H9 (cell line): ENCODE measurements around the gene ZNF638. TPM values are rescaled to one million over a fixed set of nuclear protein-coding genes. Genes with fewer than 3 reads are reported as not detected.

ENCODE experiments used
- DNase-seq: peaks from one replicate; pipeline ENCODE4 v3.0.0-alpha.2; 2017
- H2AFZ ChIP-seq: one replicate; pipeline ENCODE4 v1.6.1; 2013; ENCODE audit warnings: mild to moderate bottlenecking, low read length, control low read depth, moderate library complexity
- H2AK5ac ChIP-seq: 2 replicates; pipeline ENCODE4 v1.6.1; 2013; ENCODE audit warnings: low read length, control low read depth, mixed read lengths; ENCODE audit not compliant: insufficient read length
- H2BK120ac ChIP-seq: one replicate; pipeline ENCODE4 v1.6.1; 2013; ENCODE audit warnings: low read depth, mild to moderate bottlenecking, low read length, control low read depth, inconsistent platforms; ENCODE audit not compliant: poor library complexity, severe bottlenecking
- H2BK12ac ChIP-seq: 2 replicates; pipeline ENCODE4 v1.6.1; 2013; ENCODE audit warnings: low read length, control low read depth, mixed read lengths, low read depth; ENCODE audit not compliant: insufficient read length
- H2BK15ac ChIP-seq: 2 replicates; pipeline ENCODE4 v1.6.1; 2013; ENCODE audit warnings: low read depth, low read length, control low read depth
- H2BK20ac ChIP-seq: one replicate; pipeline ENCODE4 v1.6.1; 2013; ENCODE audit warnings: low read depth, mild to moderate bottlenecking, low read length, control low read depth, inconsistent platforms; ENCODE audit not compliant: poor library complexity, severe bottlenecking
- H2BK5ac ChIP-seq: 2 replicates; pipeline ENCODE4 v1.6.1; 2013; ENCODE audit warnings: low read length, control low read depth, mixed read lengths; ENCODE audit not compliant: insufficient read length
- H3K14ac ChIP-seq: 2 replicates; pipeline ENCODE4 v1.6.1; 2013; ENCODE audit warnings: low read length, control low read depth; ENCODE audit not compliant: insufficient read depth
- H3K18ac ChIP-seq: 2 replicates; pipeline ENCODE4 v1.6.1; 2013; ENCODE audit warnings: low read depth, mild to moderate bottlenecking, mixed read lengths, low read length, control low read depth; ENCODE audit not compliant: insufficient read length
- H3K23ac ChIP-seq: 2 replicates; pipeline ENCODE4 v1.6.1; 2013; ENCODE audit warnings: low read length, control low read depth, mixed read lengths, low read depth; ENCODE audit not compliant: insufficient read length
- H3K23me2 ChIP-seq: 2 replicates; pipeline ENCODE4 v1.6.1; 2013; ENCODE audit warnings: low read depth, mild to moderate bottlenecking, mixed read lengths, low read length, control low read depth; ENCODE audit not compliant: insufficient read length, poor library complexity, severe bottlenecking
- H3K27ac ChIP-seq: 2 replicates; pipeline ENCODE4 v1.5.1; 2013; ENCODE audit warnings: low read length, control low read depth, mixed read lengths, low read depth; ENCODE audit not compliant: insufficient read length
- H3K27me3 ChIP-seq: 2 replicates; pipeline ENCODE4 v1.6.1; 2013; ENCODE audit warnings: low read length, control low read depth, inconsistent platforms; ENCODE audit not compliant: insufficient read depth
- H3K4ac ChIP-seq: 2 replicates; pipeline ENCODE4 v1.6.1; 2013; ENCODE audit warnings: low read depth, mild to moderate bottlenecking, control low read depth, inconsistent platforms, low read length, moderate library complexity
- H3K4me1 ChIP-seq: 2 replicates; pipeline ENCODE4 v1.6.1; 2013; ENCODE audit warnings: low read length, control low read depth, inconsistent platforms; ENCODE audit not compliant: insufficient read depth
- H3K4me2 ChIP-seq: 2 replicates; pipeline ENCODE4 v1.6.1; 2013; ENCODE audit warnings: low read length, control low read depth, mixed read lengths; ENCODE audit not compliant: insufficient read length, insufficient read depth
- H3K56ac ChIP-seq: 2 replicates; pipeline ENCODE4 v1.6.1; 2013; ENCODE audit warnings: low read depth, mild to moderate bottlenecking, mixed read lengths, low read length, control low read depth; ENCODE audit not compliant: insufficient read length
- H3K79me1 ChIP-seq: 2 replicates; pipeline ENCODE4 v1.6.1; 2013; ENCODE audit warnings: low read depth, mild to moderate bottlenecking, moderate library complexity, low read length, control low read depth, inconsistent platforms; ENCODE audit not compliant: insufficient read depth, poor library complexity, severe bottlenecking
- H3K79me2 ChIP-seq: 2 replicates; pipeline ENCODE4 v1.6.1; 2013; ENCODE audit warnings: low read length, control low read depth, inconsistent platforms; ENCODE audit not compliant: insufficient read depth
- H3K9ac ChIP-seq: 2 replicates; pipeline ENCODE4 v1.6.1; 2013; ENCODE audit warnings: low read length, control low read depth, mixed read lengths; ENCODE audit not compliant: insufficient read length; ENCODE audit errors: extremely low read depth
- H3K9me3 ChIP-seq: one replicate; pipeline ENCODE4 v1.6.1; 2013; ENCODE audit warnings: low read depth, low read length, inconsistent platforms; ENCODE audit not compliant: control insufficient read depth
- H3T11ph ChIP-seq: one replicate; pipeline ENCODE4 v1.6.1; 2013; ENCODE audit warnings: mild to moderate bottlenecking, low read length, control low read depth, inconsistent platforms
- H4K20me1 ChIP-seq: one replicate; pipeline ENCODE4 v1.6.1; 2013; ENCODE audit not compliant: control insufficient read depth, insufficient read length, insufficient read depth
- H4K5ac ChIP-seq: 2 replicates; pipeline ENCODE4 v1.6.1; 2013; ENCODE audit warnings: low read depth, mild to moderate bottlenecking, mixed read lengths, low read length, control low read depth; ENCODE audit not compliant: insufficient read length
- H4K8ac ChIP-seq: replicated peaks from 2 replicates; pipeline ENCODE4 v1.6.1; 2013; ENCODE audit warnings: low read length, control low read depth, mixed read lengths, low read depth; ENCODE audit not compliant: insufficient read length
- H4K91ac ChIP-seq: 2 replicates; pipeline ENCODE4 v1.6.1; 2013; ENCODE audit warnings: low read depth, mild to moderate bottlenecking, moderate library complexity, mixed read lengths, low read length, control low read depth; ENCODE audit not compliant: insufficient read length
- H3K27ac Mint-ChIP-seq, 3 experiments: 2 replicates in 2 of 3; 3 replicates in 1 of 3; pipeline ENCODE4 v1.8.0; 2020 to 2021; ENCODE audit warnings: mixed read lengths in 3 of 3, mild to moderate bottlenecking in 1 of 3, moderate library complexity in 1 of 3
- H3K27me3 Mint-ChIP-seq: 2 replicates; pipeline ENCODE4 v1.8.0; 2021; ENCODE audit warnings: low read depth, mild to moderate bottlenecking, moderate library complexity, mixed read lengths
- H3K36me3 Mint-ChIP-seq, 3 experiments: 2 replicates in 2 of 3; 3 replicates in 1 of 3; pipeline ENCODE4 v1.8.0; 2020 to 2021; ENCODE audit warnings: low read depth in 3 of 3, mixed read lengths in 3 of 3; ENCODE audit not compliant: insufficient read depth in 1 of 3
- H3K4me1 Mint-ChIP-seq, 2 experiments: 2 replicates each; pipeline ENCODE4 v1.8.0; 2020; ENCODE audit warnings: mixed read lengths in 2 of 2
- H3K4me3 Mint-ChIP-seq, 2 experiments: 2 replicates in 1 of 2; 3 replicates in 1 of 2; pipeline ENCODE4 v1.8.0; 2020 to 2021; ENCODE audit warnings: mild to moderate bottlenecking in 2 of 2, mixed read lengths in 2 of 2, moderate library complexity in 1 of 2
- H3K9me3 Mint-ChIP-seq, 2 experiments: 2 replicates in 1 of 2; 3 replicates in 1 of 2; pipeline ENCODE4 v1.8.0; 2020; ENCODE audit warnings: mild to moderate bottlenecking in 2 of 2, mixed read lengths in 2 of 2, moderate library complexity in 1 of 2
- WGBS: extraction: QIAGEN DNeasy Blood & Tissue Kit; methylation state at CpG from one replicate; pipeline ENCODE4 v1.1.7; 2013; ENCODE audit warnings: missing lambda C conversion rate, low lambda C conversion rate, mixed read lengths; ENCODE audit not compliant: insufficient read length; ENCODE audit errors: extremely low coverage; 5-methylcytosine and 5-hydroxymethylcytosine counted together
- total RNA-seq: library from RNA; stranded (reverse); gene quantifications from 2 replicates; pipeline ENCODE4 v1.2.1, GENCODE V29; 2021
- TF ChIP-seq, protein P1 (sequence below): fragments of 200-600 bp; sonication (generic); conservative IDR thresholded peaks from 3 replicates; pipeline ENCODE4 v1.8.0; 2021; ENCODE audit warnings: antibody characterized with exemption, mild to moderate bottlenecking

Gene ZNF638
- total RNA-seq, 1 experiment from 2014 or later, result 146 TPM

DNA sequence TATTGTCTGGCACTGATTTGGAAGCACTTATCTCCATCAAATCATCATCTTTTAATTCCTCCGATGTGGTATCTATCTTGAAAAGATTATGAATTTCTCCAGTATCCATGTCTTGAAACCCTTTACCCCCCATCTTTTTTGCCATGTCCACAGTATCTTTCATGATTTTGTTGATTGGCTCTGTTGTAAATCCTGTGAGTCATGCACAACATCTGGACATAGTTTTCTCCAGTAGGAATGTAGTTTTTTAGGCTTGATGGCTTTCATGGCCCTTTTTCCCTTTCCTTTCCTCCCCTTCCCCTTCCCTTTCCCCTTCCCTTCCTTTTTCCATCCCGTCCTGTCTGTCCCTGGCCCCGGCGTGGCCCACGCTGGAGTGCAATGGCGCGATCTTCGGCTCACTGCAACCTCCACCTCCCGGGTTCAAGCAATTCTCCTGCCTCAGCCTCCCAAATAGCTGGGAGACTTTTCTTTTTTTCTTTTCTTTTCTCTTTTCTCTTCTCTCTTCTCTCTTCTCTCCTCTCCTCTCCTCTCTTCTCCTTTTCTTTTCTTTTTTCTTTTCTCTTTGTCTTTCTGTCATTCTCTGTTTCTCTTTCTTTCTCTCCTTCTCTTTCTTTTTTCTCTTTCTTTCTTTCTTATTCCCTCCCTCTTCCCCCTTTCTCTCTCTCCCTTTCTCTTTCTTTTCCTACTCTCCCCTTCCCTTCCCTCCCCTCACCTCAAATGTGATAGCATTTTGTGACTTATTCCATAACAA lies 18.4 kb upstream of the ZNF638 start:
- H3K23me2 ChIP-seq, result no peaks in the 10 kb centered on the region
- H2BK12ac ChIP-seq, result no peak overlapping the region
- no peak overlapping the region for H3K23ac ChIP-seq
- no peak overlapping the region for H4K5ac ChIP-seq
- DNase-seq, result no peak
- no CpG with 5 or more reads among the region's 9 CpGs for WGBS
- H4K20me1 ChIP-seq, result no peaks in the 10 kb centered on the region
- H3K79me2 ChIP-seq, result no peaks in the 10 kb centered on the region
- no peak overlapping the region for H2BK120ac ChIP-seq
- H3K79me1 ChIP-seq, result no peaks in the 10 kb centered on the region
- no peak overlapping the region for H3K18ac ChIP-seq
- H4K8ac ChIP-seq, result no peak overlapping the region
- no peaks in the 10 kb centered on the region for H3K4me1 ChIP-seq
- H2BK20ac ChIP-seq, result no peak overlapping the region
- H3K4ac ChIP-seq, result no peak overlapping the region
- no peak overlapping the region for H3K4me2 ChIP-seq
- no peak overlapping the region for H4K91ac ChIP-seq
- no peak overlapping the region for H3K56ac ChIP-seq
- Mint-ChIP-seq H3K27me3 (peaks cover 9% of the 10 kb centered on the region), H3K36me3 (peaks cover 12 to 14% (median 13%) of the 10 kb centered on the region in 3 experiments), H3K27ac (no peak overlapping the region), H3K4me3 (no peak overlapping the region), H3K4me1 (no peaks in the 10 kb centered on the region), H3K9me3 (peaks cover 17 to 21% of the 10 kb centered on the region in 2 experiments)
- no peaks in the 10 kb centered on the region for H3K27me3 ChIP-seq
- H3K14ac ChIP-seq, result no peak overlapping the region
- no peak overlapping the region for H2BK5ac ChIP-seq
- H2BK15ac ChIP-seq, result no peak overlapping the region
- no peak overlapping the region for H2AFZ ChIP-seq
- H3K27ac ChIP-seq, result no peak overlapping the region
- no peak overlapping the region for H3T11ph ChIP-seq
- peaks cover 8% of the 10 kb centered on the region for H3K9me3 ChIP-seq
- H2AK5ac ChIP-seq, result no peak overlapping the region
- TF ChIP-seq, protein P1, sequence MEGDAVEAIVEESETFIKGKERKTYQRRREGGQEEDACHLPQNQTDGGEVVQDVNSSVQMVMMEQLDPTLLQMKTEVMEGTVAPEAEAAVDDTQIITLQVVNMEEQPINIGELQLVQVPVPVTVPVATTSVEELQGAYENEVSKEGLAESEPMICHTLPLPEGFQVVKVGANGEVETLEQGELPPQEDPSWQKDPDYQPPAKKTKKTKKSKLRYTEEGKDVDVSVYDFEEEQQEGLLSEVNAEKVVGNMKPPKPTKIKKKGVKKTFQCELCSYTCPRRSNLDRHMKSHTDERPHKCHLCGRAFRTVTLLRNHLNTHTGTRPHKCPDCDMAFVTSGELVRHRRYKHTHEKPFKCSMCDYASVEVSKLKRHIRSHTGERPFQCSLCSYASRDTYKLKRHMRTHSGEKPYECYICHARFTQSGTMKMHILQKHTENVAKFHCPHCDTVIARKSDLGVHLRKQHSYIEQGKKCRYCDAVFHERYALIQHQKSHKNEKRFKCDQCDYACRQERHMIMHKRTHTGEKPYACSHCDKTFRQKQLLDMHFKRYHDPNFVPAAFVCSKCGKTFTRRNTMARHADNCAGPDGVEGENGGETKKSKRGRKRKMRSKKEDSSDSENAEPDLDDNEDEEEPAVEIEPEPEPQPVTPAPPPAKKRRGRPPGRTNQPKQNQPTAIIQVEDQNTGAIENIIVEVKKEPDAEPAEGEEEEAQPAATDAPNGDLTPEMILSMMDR, result no peak
- H3K9ac ChIP-seq, result no peak overlapping the region
